Psoas muscle (tissue), 8 donors: ENCODE results near the gene SLC2A3. TPM values are rescaled to one million over a fixed set of nuclear protein-coding genes. Genes with fewer than 3 reads are reported as not detected.
A peak's percentile ranks its signal among the peaks of the same experiment; 100 is the strongest.
"Not testable (repeated sequence)": the region's sequence is repeated elsewhere in the genome, so short reads cannot be mapped to it uniquely, and the experiment has no call there.

Experiments used
- ATAC-seq, 4 donors: fragments of 200-7000 bp; cut with Tn5 transposase; one replicate each; pipeline ENCODE4 v1.9.1; 2020; ENCODE audit warnings: moderate library complexity in 3 of 4, mild to moderate bottlenecking in 2 of 4
- DNase-seq, 2 donors: peaks; one replicate each; pipeline ENCODE4 v3.0.0-alpha.2; 2020
- H3K27ac ChIP-seq: fragments of 200-600 bp; one replicate; pipeline ENCODE4 v1.8.0; 2022
- H3K27me3 ChIP-seq, 3 donors: fragments of 200-600 bp in 1 of 3; one replicate each; pipeline versions ENCODE4 v1.6.1 to v1.8.0; 2013 to 2022; ENCODE audit warnings: low read length in 2 of 3, mild to moderate bottlenecking in 2 of 3, moderate library complexity in 1 of 3; ENCODE audit not compliant: insufficient read depth in 3 of 3
- H3K36me3 ChIP-seq, 2 donors: fragments of 200-600 bp in 1 of 2; one replicate each; pipeline versions ENCODE4 v1.6.1 to v1.8.0; 2013 to 2022; ENCODE audit warnings: low read depth in 1 of 2, mild to moderate bottlenecking in 1 of 2, moderate library complexity in 1 of 2; ENCODE audit not compliant: insufficient read depth in 1 of 2
- H3K4me1 ChIP-seq: fragments of 200-600 bp; one replicate; pipeline ENCODE4 v1.8.0; 2022
- H3K4me3 ChIP-seq: fragments of 200-600 bp; one replicate; pipeline ENCODE4 v1.8.0; 2022; ENCODE audit warnings: mild to moderate bottlenecking
- H3K9me3 ChIP-seq: fragments of 200-600 bp; one replicate; pipeline ENCODE4 v1.8.0; 2022
- CTCF ChIP-seq: fragments of 200-600 bp; IDR thresholded peaks from one replicate; pipeline ENCODE4 v1.8.0; 2022; ENCODE audit warnings: antibody characterized with exemption
- WGBS, 3 donors: extraction: QIAGEN DNeasy Blood & Tissue Kit; methylation state at CpG; one replicate each; pipeline versions ENCODE4 v1.1.6 to v1.1.7; 2013; 5-methylcytosine and 5-hydroxymethylcytosine counted together
- intact Hi-C, 2 donors: fragments of 100-400 bp; cut with DNase I; formaldehyde crosslinking; loops; one replicate each; pipeline versions ENCODE4 v1.11.0 to v1.14.2; 2022
- polyA plus RNA-seq, 3 donors: library from polyadenylated mRNA; stranded (reverse); fragments of 200-250 nt; gene quantifications; one replicate each; pipeline ENCODE4 v1.2.3, GENCODE V29; 2013
- total RNA-seq, 4 donors: library from RNA; stranded (reverse); fragmentation: NEBNext Ultra II Directional in 2 of 4; extraction: Animal tissue kit (Norgen Biotek cat#: 25700) in 2 of 4; gene quantifications; one replicate each; pipeline versions ENCODE4 v1.2.1 to v1.2.4, GENCODE V29; 2021 to 2023
- donor health status: healthy with polysubstance abuse.
- donor health status: DM: no; HTN: no; CAD: no; lungs with moderate emphysema.
- donor health status: Bipolar disorder and iron deficiency.
- donor health status: healthy.
- donor health status: DM: yes; HTN: yes; CAD: no.
- donor health status: DM: no; HTN: no; CAD: no.
- donor health status: DM: no; HTN: no; CAD: no.
- donor health status: DM: yes; HTN: yes; CAD: no.

SLC2A3 gene
- total and polyA plus RNA-seq, 7 donors = 1.8 to 18.9 (median 4.6) TPM

DNA sequence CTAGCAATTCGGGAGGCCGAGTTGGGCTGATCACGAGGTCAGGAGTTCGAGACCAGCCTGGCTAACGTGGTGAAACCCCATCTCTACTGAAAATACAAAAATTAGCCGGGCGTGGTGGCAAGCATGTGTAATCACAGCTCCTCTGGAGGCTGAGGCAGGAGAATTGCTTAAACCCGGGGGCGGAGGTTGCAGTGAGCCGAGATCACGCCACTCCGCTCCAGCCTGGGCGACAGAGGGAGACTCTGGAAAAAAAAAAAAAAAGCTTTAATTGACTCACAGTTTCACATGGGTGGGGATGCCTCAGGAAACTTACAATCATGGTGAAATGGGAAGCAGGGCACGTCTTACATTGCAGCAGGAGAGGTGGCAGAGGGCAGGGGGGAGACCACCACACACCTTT, 30.6 kb upstream of the SLC2A3 start:
- 85 to 87% (median 87%) methylated on average over 14 of the region's 14 CpGs for WGBS, 3 donors
- Histone ChIP-seq H3K4me3 (no peak overlapping the region), H3K4me1 (peaks cover 6% of the 10 kb centered on the region), H3K27me3 (peaks cover 0 to 39% (median 9%) of the 10 kb centered on the region in 3 donors), H3K36me3 (no peaks in the 10 kb centered on the region), H3K27ac (no peak overlapping the region), H3K9me3 (no peaks in the 10 kb centered on the region)
- intact Hi-C loops = no loop called here
- ATAC-seq (no peak), DNase-seq (no peak)
- no peak for TF ChIP-seq CTCF

DNA sequence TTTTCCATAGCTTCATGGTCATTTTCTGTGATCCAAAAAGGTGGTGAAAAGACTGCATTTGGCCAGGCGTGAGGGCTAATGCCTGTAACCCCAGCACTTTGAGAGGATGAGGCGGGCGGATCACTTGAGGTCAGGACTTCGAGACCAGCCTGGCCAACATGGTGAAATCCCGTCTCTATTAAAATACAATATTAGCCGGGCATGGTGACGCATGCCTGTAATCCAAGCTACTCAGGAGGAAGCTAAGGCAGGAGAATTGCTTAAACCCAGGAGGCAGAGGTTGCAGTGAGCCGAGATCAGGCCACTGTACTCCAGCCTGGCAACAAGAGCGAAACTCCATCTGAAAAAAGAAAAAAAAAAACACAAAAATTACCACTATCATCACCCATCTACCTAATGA, 28.7 kb upstream of the SLC2A3 start:
- DNase-seq, H3K9me3 ChIP-seq, intact Hi-C loops, H3K27ac ChIP-seq, H3K36me3 ChIP-seq, H3K4me1 ChIP-seq, H3K4me3 ChIP-seq, ATAC-seq: not testable (repeated sequence)
- 80 to 88% (median 87%) methylated on average over 9 of the region's 9 CpGs for WGBS, 3 donors
- peaks cover 0 to 21% (median 3%) of the 10 kb centered on the region in 3 donors for H3K27me3 ChIP-seq

DNA sequence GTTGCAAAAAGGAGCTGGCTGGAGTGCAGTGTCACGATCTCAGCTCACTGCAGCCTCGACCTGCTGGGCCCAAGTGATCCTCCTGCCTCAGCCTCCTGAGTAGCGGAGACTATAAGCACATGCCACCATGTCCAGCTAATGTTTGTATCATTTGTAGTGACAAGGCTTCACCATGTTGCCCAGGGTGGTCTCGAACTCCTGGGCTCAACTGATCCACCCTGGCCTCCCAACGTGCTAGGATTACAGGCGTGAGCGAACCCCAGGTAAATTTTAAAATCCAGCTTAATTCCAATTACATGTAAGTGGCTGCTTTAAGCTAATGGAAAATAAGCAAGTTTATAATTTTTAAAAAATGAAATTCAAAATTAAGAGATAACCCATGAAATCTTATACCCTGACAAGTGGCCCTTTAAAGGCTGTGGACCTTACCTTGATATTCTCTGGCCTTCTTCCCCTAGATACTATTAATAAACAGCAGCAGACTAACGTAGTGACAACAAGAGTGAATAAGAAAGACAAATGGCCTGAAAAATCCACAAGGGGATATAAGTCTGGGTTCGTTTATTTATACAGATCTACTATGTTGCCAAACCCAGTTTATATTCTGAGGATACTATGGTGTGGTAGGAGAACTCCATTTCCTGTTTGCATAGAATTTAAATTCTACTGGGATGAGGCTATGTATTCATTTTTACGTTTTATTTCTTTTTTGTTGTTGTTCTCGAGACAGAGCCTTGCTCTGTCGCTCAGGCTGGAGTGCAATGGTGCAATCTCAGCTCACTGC, 25.6 kb upstream of the SLC2A3 start:
- no peaks in the 10 kb centered on the region for H3K36me3 ChIP-seq
- H3K4me1 ChIP-seq = no peaks in the 10 kb centered on the region
- H3K27me3 ChIP-seq = no peaks in the 10 kb centered on the region
- no peak for TF ChIP-seq CTCF
- H3K9me3 ChIP-seq = no peaks in the 10 kb centered on the region
- 81 to 87% (median 84%) methylated on average over 12 of the region's 12 CpGs for WGBS, 3 donors
- H3K4me3 ChIP-seq = peak overlapping the region; percentile 61
- DNase-seq = no peak
- ATAC-seq = no peak
- intact Hi-C loops = no loop called here
- peak overlapping the region; percentile 74 for H3K27ac ChIP-seq

- Histone ChIP-seq H3K27me3 (no peaks in the 10 kb centered on the region), H3K27ac (no peak overlapping the region), H3K4me1 (no peaks in the 10 kb centered on the region), H3K36me3 (no peaks in the 10 kb centered on the region), H3K9me3 (no peaks in the 10 kb centered on the region), H3K4me3 (peak overlapping the region; percentile 61)
- no peak for TF ChIP-seq CTCF
- 57 to 67% (median 66%) methylated on average over 3 of the region's 3 CpGs for WGBS, 3 donors
- ATAC-seq (no peak), DNase-seq (no peak)
- intact Hi-C loops = no loop called here
Measured at GRCh38 chr12:7959701-7960121, 23.7 kb upstream of the SLC2A3 start.

GRCh38 chr12:7959278-7959677, 23.3 kb upstream of the SLC2A3 start:
- Histone ChIP-seq H3K4me1 (no peaks in the 10 kb centered on the region), H3K4me3 (no peak overlapping the region), H3K36me3 (no peaks in the 10 kb centered on the region), H3K27ac (no peak overlapping the region), H3K9me3 (no peaks in the 10 kb centered on the region), H3K27me3 (no peaks in the 10 kb centered on the region)
- DNase-seq (no peak), ATAC-seq (no peak)
- WGBS, 3 donors = 73 to 79% (median 78%) methylated on average over 1 of the region's 1 CpG
- no peak for TF ChIP-seq CTCF
- intact Hi-C loops = no loop called here

GRCh38 chr12:7954877-7955276, 18.9 kb upstream of the SLC2A3 start:
- intact Hi-C loops, H3K4me1 ChIP-seq, H3K27ac ChIP-seq, ATAC-seq, H3K36me3 ChIP-seq, H3K27me3 ChIP-seq, H3K9me3 ChIP-seq, DNase-seq, H3K4me3 ChIP-seq: not testable (repeated sequence)
- 94 to 97% (median 96%) methylated on average over 14 to 18 of the region's 19 CpGs for WGBS, 3 donors

DNA sequence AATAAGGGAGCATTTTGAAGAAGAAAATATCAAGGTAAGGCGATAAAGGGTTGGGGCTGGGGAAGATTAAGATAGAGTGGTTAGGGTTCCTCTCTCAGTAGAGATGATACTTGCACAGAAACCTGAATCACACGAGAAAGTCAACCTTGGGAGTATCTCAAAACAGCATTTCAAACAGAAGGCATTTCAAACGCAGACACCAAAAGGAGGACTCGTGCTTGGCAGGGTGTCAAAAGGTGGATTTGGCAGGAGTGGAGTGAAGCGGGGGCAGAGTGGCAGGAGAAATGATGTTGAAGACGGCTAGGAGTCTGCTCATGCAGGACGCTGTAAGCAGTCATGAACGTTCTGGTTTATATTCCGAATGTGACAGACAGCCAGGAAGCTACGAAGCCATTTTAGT, 18.4 kb upstream of the SLC2A3 start:
- DNase-seq, intact Hi-C loops, H3K9me3 ChIP-seq, H3K27me3 ChIP-seq, H3K4me3 ChIP-seq, H3K27ac ChIP-seq, ATAC-seq, H3K4me1 ChIP-seq, H3K36me3 ChIP-seq: not testable (repeated sequence)
- 42 to 68% (median 48%) methylated on average over 8 of the region's 10 CpGs for WGBS, 3 donors

DNA sequence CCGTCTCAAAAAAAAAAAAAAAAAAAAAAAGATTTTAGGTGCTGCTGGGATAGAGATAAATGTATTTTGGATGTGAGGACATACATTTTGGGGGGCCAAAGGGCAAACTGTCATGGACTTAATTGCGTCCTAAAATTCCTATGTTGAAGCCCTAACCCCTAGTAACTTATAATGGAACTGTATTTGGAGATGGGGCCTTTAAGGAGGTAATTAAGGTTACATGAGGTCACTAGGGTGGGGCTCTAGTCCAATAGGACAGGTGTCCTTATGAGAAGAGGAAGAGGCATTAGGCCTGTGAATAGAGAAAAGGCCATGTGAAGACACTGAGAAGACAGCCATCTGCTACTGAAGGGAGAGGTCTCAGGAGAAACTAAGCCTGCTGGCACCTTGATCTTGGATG, 17.9 kb upstream of the SLC2A3 start:
- H3K4me1 ChIP-seq, ATAC-seq, H3K27ac ChIP-seq, H3K27me3 ChIP-seq, DNase-seq, intact Hi-C loops, H3K36me3 ChIP-seq, H3K4me3 ChIP-seq, H3K9me3 ChIP-seq: not testable (repeated sequence)
- WGBS, 3 donors = 92 to 100% (median 97%) methylated on average over 1 to 2 of the region's 2 CpGs
